ENCODE results near the gene ERICH4. TPM values are rescaled to one million over a fixed set of nuclear protein-coding genes. Genes with fewer than 3 reads are reported as not detected.

Gene ERICH4
- total and polyA plus RNA-seq, 12 donors, result 0.10 to 0.37 TPM; not detected in 10

GRCh38 chr19:41424335-41425173 lies 18.4 kb upstream of the ERICH4 start:
- H3K4me3 ChIP-seq, result no peak overlapping the region
- intact Hi-C loops (cut with DNase I), result loop anchor here in 3 of 10 donors (5.0 kb wide), 3 partner anchors 102 to 117 kb away; partner anchors contain the start of gene CCDC97 (in 1 of the 3)
- 80 to 85% methylated on average over 21 of the region's 21 CpGs for WGBS, 2 donors
- no peak for ATAC-seq
- peaks cover 12 to 89% (median 64%) of the 10 kb centered on the region in 9 donors for H3K4me1 ChIP-seq
- peaks cover 0 to 64% (median 25%) of the 10 kb centered on the region in 9 donors for H3K36me3 ChIP-seq
- peak overlapping the region in 5 of 10 donors; percentile 10 to 94 (median 86) for H3K27ac ChIP-seq
- no peak for DNase-seq
- no peaks in the 10 kb centered on the region for H3K27me3 ChIP-seq
- TF ChIP-seq, protein P1, sequence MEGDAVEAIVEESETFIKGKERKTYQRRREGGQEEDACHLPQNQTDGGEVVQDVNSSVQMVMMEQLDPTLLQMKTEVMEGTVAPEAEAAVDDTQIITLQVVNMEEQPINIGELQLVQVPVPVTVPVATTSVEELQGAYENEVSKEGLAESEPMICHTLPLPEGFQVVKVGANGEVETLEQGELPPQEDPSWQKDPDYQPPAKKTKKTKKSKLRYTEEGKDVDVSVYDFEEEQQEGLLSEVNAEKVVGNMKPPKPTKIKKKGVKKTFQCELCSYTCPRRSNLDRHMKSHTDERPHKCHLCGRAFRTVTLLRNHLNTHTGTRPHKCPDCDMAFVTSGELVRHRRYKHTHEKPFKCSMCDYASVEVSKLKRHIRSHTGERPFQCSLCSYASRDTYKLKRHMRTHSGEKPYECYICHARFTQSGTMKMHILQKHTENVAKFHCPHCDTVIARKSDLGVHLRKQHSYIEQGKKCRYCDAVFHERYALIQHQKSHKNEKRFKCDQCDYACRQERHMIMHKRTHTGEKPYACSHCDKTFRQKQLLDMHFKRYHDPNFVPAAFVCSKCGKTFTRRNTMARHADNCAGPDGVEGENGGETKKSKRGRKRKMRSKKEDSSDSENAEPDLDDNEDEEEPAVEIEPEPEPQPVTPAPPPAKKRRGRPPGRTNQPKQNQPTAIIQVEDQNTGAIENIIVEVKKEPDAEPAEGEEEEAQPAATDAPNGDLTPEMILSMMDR (IDR thresholded peaks at IDR 0.05), result no peak
- no peaks in the 10 kb centered on the region for H3K9me3 ChIP-seq

- H3K9me3 ChIP-seq, result no peaks in the 10 kb centered on the region
- peak overlapping the region in 9 of 10 donors; percentile 72 to 94 (median 91) for H3K27ac ChIP-seq
- peaks cover 0 to 55% (median 16%) of the 10 kb centered on the region in 9 donors for H3K36me3 ChIP-seq
- 85% methylated on average over 28 of the region's 28 CpGs for WGBS, 2 donors
- ATAC-seq, result no peak
- TF ChIP-seq, protein P1 (IDR thresholded peaks at IDR 0.05), result no peak
- H3K4me3 ChIP-seq, result peak overlapping the region in 6 of 10 donors; percentile 8 to 73 (median 68)
- no peaks in the 10 kb centered on the region for H3K27me3 ChIP-seq
- H3K4me1 ChIP-seq, result peaks cover 12 to 89% (median 61%) of the 10 kb centered on the region in 9 donors
- no peak for DNase-seq
- intact Hi-C loops (cut with DNase I), result loop anchor here in 3 of 10 donors (5.0 kb wide), 3 partner anchors 103 to 118 kb away; partner anchors contain the start of gene CCDC97 (in 1 of the 3)
Observed at GRCh38 chr19:41425174-41426115, 17.5 kb upstream of the ERICH4 start.

DNA sequence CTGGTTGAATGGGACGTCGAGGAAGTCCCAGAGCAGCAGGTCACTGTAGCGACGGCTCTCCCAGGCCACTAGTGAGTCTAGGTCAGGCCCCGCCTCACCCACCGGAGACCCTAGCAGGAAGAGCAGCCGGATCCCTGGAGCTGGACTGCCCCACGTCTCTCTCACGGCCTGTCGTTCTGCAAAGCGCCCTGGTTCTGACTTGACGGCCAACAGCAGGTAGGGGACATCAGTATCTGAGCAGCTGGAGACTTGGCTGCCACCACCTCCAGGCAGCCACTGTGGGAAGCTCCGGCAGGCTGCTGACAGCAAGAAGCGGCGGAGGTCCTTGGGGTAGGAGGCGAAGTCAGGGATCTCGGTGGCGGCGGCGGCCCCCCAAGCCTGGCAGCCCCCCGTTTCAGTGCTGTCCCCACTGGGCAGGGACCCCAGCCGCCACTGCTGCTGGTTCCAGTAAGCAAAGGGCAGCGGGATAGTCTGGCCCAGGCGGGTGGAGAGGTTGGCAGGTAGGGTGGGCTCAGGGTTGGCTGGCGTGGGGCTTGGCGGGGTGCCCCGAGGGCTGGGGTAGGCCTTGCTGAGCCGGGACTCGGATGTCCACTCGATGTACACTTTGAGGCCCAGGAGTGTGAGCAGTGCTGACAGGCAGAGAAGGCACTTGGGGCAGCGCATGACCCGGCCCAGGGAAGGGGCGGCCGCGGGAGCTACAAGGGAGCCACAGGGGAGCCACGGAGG lies 16.7 kb upstream of the ERICH4 start:
- no peaks in the 10 kb centered on the region for H3K27me3 ChIP-seq
- ATAC-seq (peak in 7 of 8 donors; percentile 4 to 32 (median 23)), DNase-seq (no peak)
- peak overlapping the region in 9 of 10 donors; percentile 72 to 94 (median 91) for H3K27ac ChIP-seq
- 58 to 65% methylated on average over 36 of the region's 36 CpGs for WGBS, 2 donors
- peaks cover 12 to 93% (median 62%) of the 10 kb centered on the region in 9 donors for H3K4me1 ChIP-seq
- intact Hi-C loops (cut with DNase I), result loop anchor here in 3 of 10 donors (5.0 kb wide), 3 partner anchors 104 to 119 kb away; partner anchors contain the start of gene CCDC97 (in 1 of the 3)
- TF ChIP-seq, protein P1 (IDR thresholded peaks at IDR 0.05), result no peak
- H3K4me3 ChIP-seq, result peak overlapping the region in 9 of 10 donors; percentile 46 to 73 (median 64)
- H3K36me3 ChIP-seq, result peaks cover 0 to 58% (median 14%) of the 10 kb centered on the region in 9 donors
- no peaks in the 10 kb centered on the region for H3K9me3 ChIP-seq
